GM18517 (cell line): ENCODE results near the gene CEP89.
A peak's percentile ranks its signal among the peaks of the same experiment; 100 is the strongest.
"Not testable (repeated sequence)": the region's sequence is repeated elsewhere in the genome, so short reads cannot be mapped to it uniquely, and the experiment has no call there.

Source experiments
- ATAC-seq: cut with Tn5 transposase; IDR thresholded peaks from one replicate; pipeline ENCODE4 v1.9.1; 2021; ENCODE audit warnings: mild to moderate bottlenecking, moderate library complexity; ENCODE audit not compliant: unreplicated experiment

Gene CEP89

GRCh38 chr19:32971715-32972540 lies at the start of gene CEP89, which contains the start of gene FAAP24:
CEP89 (minus strand) TSS chr19:32971958; CDS start chr19:32971874, 84 bp downstream.
FAAP24 (plus strand) TSS chr19:32972242; CDS start chr19:32973197, 955 bp downstream.
- peak; percentile 97 for ATAC-seq

GRCh38 chr19:33010891-33011290 lies 39.1 kb upstream of the CEP89 start:
- not testable (repeated sequence) for ATAC-seq

GRCh38 chr19:33008738-33009137 lies 37.0 kb upstream of the CEP89 start:
- ATAC-seq = no peak

GRCh38 chr19:33005440-33005839 lies 33.7 kb upstream of the CEP89 start:
- no peak for ATAC-seq

- ATAC-seq = not testable (repeated sequence)
Observed at GRCh38 chr19:33003424-33004024, 31.8 kb upstream of the CEP89 start.

- ATAC-seq = not testable (repeated sequence)
Observed at GRCh38 chr19:33002126-33002865, 30.5 kb upstream of the CEP89 start.

- no peak for ATAC-seq
Observed at GRCh38 chr19:33000910-33001309, 29.2 kb upstream of the CEP89 start.

GRCh38 chr19:33000510-33000909 lies 28.8 kb upstream of the CEP89 start:
- no peak for ATAC-seq

GRCh38 chr19:32998722-32999121 lies 27.0 kb upstream of the CEP89 start:
- no peak for ATAC-seq

GRCh38 chr19:32997716-32998355 lies 26.1 kb upstream of the CEP89 start:
- ATAC-seq = no peak

- ATAC-seq = not testable (repeated sequence)
Observed at GRCh38 chr19:32997061-32997464, 25.3 kb upstream of the CEP89 start.

- not testable (repeated sequence) for ATAC-seq
Observed at GRCh38 chr19:32995966-32996365, 24.2 kb upstream of the CEP89 start.

- ATAC-seq = no peak
Observed at GRCh38 chr19:32988724-32989123, 17.0 kb upstream of the CEP89 start.

- not testable (repeated sequence) for ATAC-seq
Observed at GRCh38 chr19:32988254-32988653, 16.5 kb upstream of the CEP89 start.

GRCh38 chr19:32982488-32982887 lies 10.7 kb upstream of the CEP89 start:
- ATAC-seq = not testable (repeated sequence)

GRCh38 chr19:32979807-32980206 lies 8.0 kb upstream of the CEP89 start:
- ATAC-seq = not testable (repeated sequence)

GRCh38 chr19:32977813-32978212 lies 6.1 kb upstream of the CEP89 start:
- not testable (repeated sequence) for ATAC-seq

- no peak for ATAC-seq
Observed at GRCh38 chr19:32977280-32977679, 5.5 kb upstream of the CEP89 start.

- ATAC-seq = no peak
Observed at GRCh38 chr19:32976223-32976805, 4.6 kb upstream of the CEP89 start.

GRCh38 chr19:32971012-32971595 lies 654 bp downstream of the CEP89 start:
- no peak for ATAC-seq
